Adrenal gland (tissue), 12 donors: ENCODE data around the gene TAGLN2. TPM values are rescaled to one million over a fixed set of nuclear protein-coding genes. Genes with fewer than 3 reads are reported as not detected.

Source experiments
- DNase-seq, 7 donors: peaks; one replicate each; pipeline ENCODE4 v3.0.0-alpha.2; 2019 to 2020
- H3K27ac ChIP-seq, 5 donors: fragments of 200-600 bp; sonication (generic) in 4 of 5; 1 replicate in 3 of 5; 2 replicates in 2 of 5; pipeline versions ENCODE4 v1.5.1 to v1.8.0; 2016 to 2020; ENCODE audit warnings: mild to moderate bottlenecking in 1 of 5
- H3K27me3 ChIP-seq: fragments of 200-600 bp; 2 replicates; pipeline ENCODE4 v1.8.0; 2021
- H3K36me3 ChIP-seq, 2 donors: fragments of 200-600 bp; replicated peaks in 1 of 2; 1 replicate in 1 of 2; 2 replicates in 1 of 2; pipeline versions ENCODE4 v1.5.1 to v1.8.0; 2018 to 2022
- H3K4me1 ChIP-seq, 2 donors: fragments of 200-600 bp; replicated peaks in 1 of 2; 1 replicate in 1 of 2; 2 replicates in 1 of 2; pipeline versions ENCODE4 v1.5.1 to v1.8.0; 2018 to 2021
- H3K4me3 ChIP-seq, 4 donors: fragments of 200-600 bp; sonication (generic) in 3 of 4; one replicate each; pipeline ENCODE4 v1.5.1; 2016 to 2018
- H3K9me3 ChIP-seq, 3 donors: fragments of 200-600 bp; sonication (generic) in 1 of 3; replicated peaks in 1 of 3; 1 replicate in 2 of 3; 2 replicates in 1 of 3; pipeline versions ENCODE4 v1.5.1 to v1.8.0; 2016 to 2021
- CTCF ChIP-seq, 6 experiments: fragments of 450-650 bp in 4 of 6; fragments of 200-600 bp in 2 of 6; sonication (generic) in 1 of 6; IDR thresholded peaks; 1 replicate in 5 of 6; 2 replicates in 1 of 6; pipeline versions ENCODE4 v1.5.1 to v1.8.0; 2016 to 2021; ENCODE audit warnings: antibody characterized with exemption in 6 of 6, mild to moderate bottlenecking in 2 of 6, moderate library complexity in 1 of 6
- POLR2A ChIP-seq, 2 donors: fragments of 450-650 bp; IDR thresholded peaks; one replicate each; pipeline ENCODE4 v1.6.1; 2017; ENCODE audit warnings: antibody characterized with exemption in 2 of 2, mild to moderate bottlenecking in 2 of 2, moderate library complexity in 1 of 2
- WGBS, 4 donors: extraction: QIAGEN DNeasy Blood & Tissue Kit in 2 of 4; methylation state at CpG; one replicate each; pipeline versions ENCODE4 v1.1.5 to v1.1.7; 2013 to 2017; 5-methylcytosine and 5-hydroxymethylcytosine counted together
- intact Hi-C, 2 donors: fragments of 100-400 bp; cut with DNase I; formaldehyde crosslinking; loops; one replicate each; pipeline versions ENCODE4 v1.14.1 to v1.15.0; 2022 to 2023
- polyA plus RNA-seq, 3 donors: library from polyadenylated mRNA; stranded (reverse); fragments of 200-250 nt in 2 of 3; fragments of 350-450 nt in 1 of 3; fragmentation: Illumina TruSeq in 1 of 3; extraction: RNeasy Lipid Tissue Mini Kit (QIAGEN cat#74804) in 1 of 3; gene quantifications; one replicate each; pipeline ENCODE4 v1.2.3, GENCODE V29; 2013 to 2014
- total RNA-seq, 9 donors: library from RNA; depleted of rRNA in 4 of 9; stranded (reverse); fragments of >200 nt in 4 of 9; fragments of 120-200 nt in 1 of 9; fragmentation: NEBNext Ultra II Directional in 1 of 9; extraction: Animal tissue kit (Norgen Biotek cat#: 25700) in 1 of 9; gene quantifications; one replicate each; pipeline versions ENCODE4 v1.1.0 to v1.2.4, GENCODE V29; 2013 to 2023
- donor health status: healthy with polysubstance abuse.
- donor health status: Bipolar disorder and iron deficiency.
- donor health status: DM: yes; HTN: yes; CAD: no.
- donor health status: DM: no; HTN: no; CAD: no.
- donor health status: DM: no; HTN: no; CAD: no.
- donor health status: DM: yes; HTN: yes; CAD: no.

TAGLN2 gene
- total and polyA plus RNA-seq, 12 donors: 42.3 to 215 (median 143) TPM

GRCh38 chr1:159949981-159950381 is 24.7 kb upstream of the TAGLN2 start:
- intact Hi-C loops: loop anchor here in 1 of 2 donors (10.0 kb wide), 1 partner anchor 145 kb away; the partner anchor contains the start of gene IGSF8
- Histone ChIP-seq H3K4me3 (no peak overlapping the region), H3K9me3 (no peaks in the 10 kb centered on the region), H3K27me3 (peaks cover 22% of the 10 kb centered on the region), H3K27ac (no peak overlapping the region), H3K36me3 (no peaks in the 10 kb centered on the region), H3K4me1 (peaks cover 0 to 10% of the 10 kb centered on the region in 2 donors)
- no peak for DNase-seq
- 86 to 100% (median 91%) methylated on average over 4 of the region's 4 CpGs for WGBS, 4 donors
- no peak for TF ChIP-seq CTCF (IDR thresholded peaks at IDR 0.05)
- TF ChIP-seq POLR2A (IDR thresholded peaks at IDR 0.05): no peak

- Histone ChIP-seq H3K36me3 (no peaks in the 10 kb centered on the region), H3K4me1 (peaks cover 0 to 10% of the 10 kb centered on the region in 2 donors), H3K27ac (no peak overlapping the region), H3K9me3 (no peaks in the 10 kb centered on the region), H3K27me3 (peaks cover 23% of the 10 kb centered on the region), H3K4me3 (no peak overlapping the region)
- TF ChIP-seq POLR2A (IDR thresholded peaks at IDR 0.05) (no peak), CTCF (IDR thresholded peaks at IDR 0.05) (no peak)
- WGBS, 4 donors: 84 to 88% (median 87%) methylated on average over 6 of the region's 6 CpGs
- no peak for DNase-seq
- intact Hi-C loops: loop anchor here in 1 of 2 donors (10.0 kb wide), 1 partner anchor 146 kb away; the partner anchor contains the start of gene IGSF8
Observed at GRCh38 chr1:159949123-159949522, 23.8 kb upstream of the TAGLN2 start.

- no peak overlapping the region for H3K4me3 ChIP-seq
- H3K36me3 ChIP-seq: no peaks in the 10 kb centered on the region
- no peak overlapping the region for H3K27ac ChIP-seq
- peaks cover 32% of the 10 kb centered on the region for H3K27me3 ChIP-seq
- 46 to 73% (median 59%) methylated on average over 1 of the region's 1 CpG for WGBS, 4 donors
- H3K4me1 ChIP-seq: peaks cover 0 to 10% of the 10 kb centered on the region in 2 donors
- TF ChIP-seq POLR2A (IDR thresholded peaks at IDR 0.05) (no peak), CTCF (IDR thresholded peaks at IDR 0.05) (no peak)
- DNase-seq: no peak
- intact Hi-C loops: loop anchor here in 1 of 2 donors (10.0 kb wide), 1 partner anchor 147 kb away; the partner anchor contains the start of gene IGSF8
- H3K9me3 ChIP-seq: no peaks in the 10 kb centered on the region
Observed at GRCh38 chr1:159947942-159948341, 22.6 kb upstream of the TAGLN2 start.

GRCh38 chr1:159946242-159947187 is 21.2 kb upstream of the TAGLN2 start:
- Histone ChIP-seq H3K9me3 (no peaks in the 10 kb centered on the region), H3K27ac (no peak overlapping the region), H3K27me3 (peaks cover 24% of the 10 kb centered on the region), H3K4me3 (no peak overlapping the region), H3K36me3 (no peaks in the 10 kb centered on the region), H3K4me1 (peaks cover 0 to 10% of the 10 kb centered on the region in 2 donors)
- intact Hi-C loops: loop anchor here in 1 of 2 donors (10.0 kb wide), 1 partner anchor 148 kb away; the partner anchor contains the start of gene IGSF8
- DNase-seq: no peak
- TF ChIP-seq CTCF (IDR thresholded peaks at IDR 0.05): no peak
- TF ChIP-seq POLR2A (IDR thresholded peaks at IDR 0.05): no peak
- WGBS, 4 donors: 60 to 72% (median 62%) methylated on average over 9 of the region's 9 CpGs
